H1 (cell line): Measurements from ENCODE around the gene TUBGCP6. TPM values are rescaled to one million over a fixed set of nuclear protein-coding genes. Genes with fewer than 3 reads are reported as not detected.

Experiments used
- CTCF ChIA-PET: fragments of 300-600 bp; sonication (Branson Sonifier 250); formaldehyde crosslinking; loops from one replicate; lab custom pipeline; 2021; ENCODE audit not compliant: partially characterized antibody; lab: Charles Lee
- POLR2A ChIA-PET: fragments of 300-600 bp; sonication (Branson Sonifier 250); formaldehyde crosslinking; loops from one replicate; lab custom pipeline; 2021; ENCODE audit warnings: inconsistent platforms; ENCODE audit not compliant: partially characterized antibody; lab: Charles Lee
- DNase-seq, 2 experiments: peaks; one replicate each; pipeline versions ENCODE4 v3.0.0 to v3.0.0-alpha.2; 2010 to 2022; ENCODE audit warnings: low spot score in 2 of 2, low read depth in 1 of 2, mixed read lengths in 1 of 2
- FAIRE-seq: peaks from 2 replicates; lab custom pipeline; 2011; peaks lifted over from hg19 to GRCh38; lab: Jason Lieb, UNC
- H2AFZ ChIP-seq: 2 replicates; pipeline ENCODE4 v1.8.1; 2012; ENCODE audit warnings: low read length, inconsistent platforms
- H2AK5ac ChIP-seq: 2 replicates; pipeline ENCODE4 v1.6.1; 2013; ENCODE audit warnings: low read depth, low read length
- H2BK120ac ChIP-seq: replicated peaks from 2 replicates; pipeline ENCODE3; 2013; ENCODE audit warnings: low read depth, low read length, inconsistent platforms
- H2BK12ac ChIP-seq: 2 replicates; pipeline ENCODE4 v1.6.1; 2013; ENCODE audit warnings: low read depth, low read length
- H2BK15ac ChIP-seq: 2 replicates; pipeline ENCODE4 v1.6.1; 2013; ENCODE audit warnings: low read length
- H2BK20ac ChIP-seq: 2 replicates; pipeline ENCODE4 v1.6.1; 2013; ENCODE audit warnings: low read length
- H2BK5ac ChIP-seq: 2 replicates; pipeline ENCODE4 v1.6.1; 2013; ENCODE audit warnings: low read depth, low read length
- H3K14ac ChIP-seq: 2 replicates; pipeline ENCODE4 v1.6.1; 2013; ENCODE audit warnings: inconsistent platforms; ENCODE audit not compliant: insufficient read length
- H3K18ac ChIP-seq: 2 replicates; pipeline ENCODE4 v1.6.1; 2013; ENCODE audit warnings: low read length; ENCODE audit errors: extremely low read depth
- H3K23ac ChIP-seq: 2 replicates; pipeline ENCODE4 v1.6.1; 2013; ENCODE audit warnings: inconsistent platforms; ENCODE audit not compliant: insufficient read length
- H3K23me2 ChIP-seq: 2 replicates; pipeline ENCODE4 v1.6.1; 2013; ENCODE audit warnings: low read depth, low read length
- H3K27ac ChIP-seq: 2 replicates; pipeline ENCODE4 v1.6.1; 2011; ENCODE audit warnings: low read depth, low read length, inconsistent platforms
- H3K27me3 ChIP-seq, 4 experiments: replicated peaks in 1 of 4; 1 replicate in 1 of 4; 2 replicates in 3 of 4; pipeline versions ENCODE4 v1.6.1 to v1.8.1; 2011 to 2013; ENCODE audit warnings: low read length in 3 of 4, mild to moderate bottlenecking in 3 of 4, inconsistent platforms in 2 of 4, mixed read lengths in 2 of 4, moderate library complexity in 1 of 4; ENCODE audit not compliant: control insufficient read depth in 3 of 4, insufficient read depth in 3 of 4; ENCODE audit errors: extremely low read depth in 1 of 4
- H3K36me3 ChIP-seq, 4 experiments: 2 replicates each; pipeline versions ENCODE4 v1.6.1 to v1.8.1; 2011 to 2013; ENCODE audit warnings: mild to moderate bottlenecking in 4 of 4, low read length in 3 of 4, moderate library complexity in 2 of 4, control low read depth in 1 of 4, inconsistent platforms in 1 of 4; ENCODE audit not compliant: insufficient read depth in 4 of 4, control insufficient read depth in 2 of 4
- H3K4ac ChIP-seq: replicated peaks from 2 replicates; pipeline ENCODE3; 2013; ENCODE audit warnings: low read length, low read depth, mixed read lengths, inconsistent platforms; ENCODE audit not compliant: insufficient read length
- H3K4me1 ChIP-seq, 4 experiments: replicated peaks in 1 of 4; 1 replicate in 1 of 4; 2 replicates in 3 of 4; pipeline versions ENCODE4 v1.6.1 to v1.8.1; 2011 to 2013; ENCODE audit warnings: low read length in 3 of 4, inconsistent platforms in 2 of 4, mixed read lengths in 1 of 4; ENCODE audit not compliant: insufficient read depth in 4 of 4, control insufficient read depth in 3 of 4
- H3K4me2 ChIP-seq, 2 experiments: 2 replicates each; pipeline versions ENCODE4 v1.6.1 to v1.8.1; 2011 to 2013; ENCODE audit warnings: low read depth in 2 of 2, low read length in 2 of 2, control low read depth in 1 of 2, inconsistent platforms in 1 of 2, mild to moderate bottlenecking in 1 of 2; ENCODE audit not compliant: insufficient read depth in 1 of 2
- H3K4me3 ChIP-seq, 4 experiments: fragments of 200-600, 300-600 bp in 1 of 4; sonication (generic), shearing (Covaris generic), sonication (Bioruptor Twin) in 1 of 4; 2 replicates each; pipeline versions ENCODE4 v1.5.1 to v1.8.1; 2011 to 2016; ENCODE audit warnings: low read length in 4 of 4, low read depth in 3 of 4, control low read depth in 2 of 4, inconsistent platforms in 2 of 4, mild to moderate bottlenecking in 2 of 4, mixed read lengths in 1 of 4, moderate library complexity in 1 of 4; ENCODE audit not compliant: insufficient read depth in 2 of 4; ENCODE audit errors: extremely low read depth in 1 of 4
- H3K56ac ChIP-seq: replicated peaks from 2 replicates; pipeline ENCODE3; 2013; ENCODE audit warnings: low read depth, mild to moderate bottlenecking, mixed read lengths, low read length, inconsistent platforms; ENCODE audit not compliant: insufficient read length
- H3K79me1 ChIP-seq: 2 replicates; pipeline ENCODE4 v1.6.1; 2013; ENCODE audit warnings: low read depth, low read length, control low read depth
- H3K79me2 ChIP-seq, 2 experiments: 2 replicates each; pipeline versions ENCODE4 v1.6.1 to v1.8.1; 2012 to 2013; ENCODE audit warnings: low read length in 2 of 2, mild to moderate bottlenecking in 2 of 2, inconsistent platforms in 1 of 2; ENCODE audit not compliant: insufficient read depth in 2 of 2, control insufficient read depth in 1 of 2
- H3K9ac ChIP-seq, 4 experiments: replicated peaks in 1 of 4; 1 replicate in 1 of 4; 2 replicates in 3 of 4; pipeline versions ENCODE4 v1.6.1 to v1.8.1; 2011 to 2013; ENCODE audit warnings: low read depth in 3 of 4, low read length in 3 of 4, control low read depth in 2 of 4, mild to moderate bottlenecking in 2 of 4, moderate library complexity in 2 of 4, inconsistent platforms in 1 of 4; ENCODE audit errors: extremely low read depth in 1 of 4
- H3K9me3 ChIP-seq, 2 experiments: 2 replicates each; pipeline versions ENCODE4 v1.6.1 to v1.8.1; 2012 to 2013; ENCODE audit warnings: mild to moderate bottlenecking in 2 of 2, moderate library complexity in 2 of 2, control low read depth in 1 of 2, inconsistent platforms in 1 of 2, low read depth in 1 of 2, low read length in 1 of 2, mixed read lengths in 1 of 2; ENCODE audit not compliant: insufficient read depth in 2 of 2
- H4K20me1 ChIP-seq, 2 experiments: replicated peaks in 1 of 2; 2 replicates each; pipeline versions ENCODE3 to v1.8.1; 2011 to 2013; ENCODE audit warnings: inconsistent platforms in 2 of 2, low read length in 2 of 2, mild to moderate bottlenecking in 1 of 2; ENCODE audit not compliant: insufficient read depth in 2 of 2, control insufficient read depth in 1 of 2
- H4K5ac ChIP-seq: 2 replicates; pipeline ENCODE4 v1.6.1; 2013; ENCODE audit warnings: low read length, low read depth, mixed read lengths, inconsistent platforms; ENCODE audit not compliant: insufficient read length
- H4K8ac ChIP-seq: 2 replicates; pipeline ENCODE4 v1.8.0; 2013; ENCODE audit warnings: mild to moderate bottlenecking, moderate library complexity, low read length, inconsistent platforms; ENCODE audit not compliant: insufficient read depth; ENCODE audit errors: extremely low read depth
- H4K91ac ChIP-seq: replicated peaks from 2 replicates; pipeline ENCODE3; 2013; ENCODE audit warnings: low read length, mixed read lengths, inconsistent platforms; ENCODE audit not compliant: insufficient read length
- BACH1 ChIP-seq: IDR thresholded peaks from 2 replicates; pipeline ENCODE4 v1.6.1; 2012; ENCODE audit warnings: low read length, improper control_type of control experiment
- CTCF ChIP-seq, 3 experiments: IDR thresholded peaks; 1 replicate in 2 of 3; 2 replicates in 1 of 3; pipeline versions ENCODE4 v1.5.1 to v1.6.1; 2011; ENCODE audit warnings: low read length in 3 of 3, mild to moderate bottlenecking in 3 of 3, inconsistent platforms in 2 of 3, low read depth in 1 of 3, moderate library complexity in 1 of 3; ENCODE audit not compliant: insufficient read depth in 1 of 3; ENCODE audit errors: control extremely low read depth in 1 of 3
- GABPA ChIP-seq: IDR thresholded peaks from 2 replicates; pipeline ENCODE4 v1.6.1; 2011; ENCODE audit warnings: mild to moderate bottlenecking, low read length, moderate library complexity, borderline replicate concordance; ENCODE audit not compliant: insufficient read depth
- KDM5A ChIP-seq: fragments of 200-600 bp; IDR thresholded peaks from 2 replicates; pipeline ENCODE4 v1.7.1; 2012; ENCODE audit warnings: mild to moderate bottlenecking, low read length, inconsistent platforms, mixed read lengths
- MAFK ChIP-seq: IDR thresholded peaks from 2 replicates; pipeline ENCODE4 v1.6.1; 2012; ENCODE audit warnings: low read depth, mild to moderate bottlenecking, improper control_type of control experiment, low read length
- PHF8 ChIP-seq: fragments of 200-600 bp; sonication (generic); conservative IDR thresholded peaks from 2 replicates; pipeline ENCODE4 v1.7.1; 2012; ENCODE audit warnings: low read depth, mild to moderate bottlenecking, inconsistent platforms, low read length, moderate library complexity
- USF2 ChIP-seq: IDR thresholded peaks from 2 replicates; pipeline ENCODE4 v1.6.1; 2011; ENCODE audit warnings: low read length, improper control_type of control experiment
- WGBS, 2 experiments: shearing (Covaris generic) in 1 of 2; methylation state at CpG; one replicate each; pipeline versions ENCODE4 v1.1.6 to v1.1.7; 2013 to 2015; ENCODE audit warnings: low lambda C conversion rate in 2 of 2, mixed read lengths in 2 of 2, inconsistent platforms in 1 of 2, low coverage in 1 of 2, missing lambda C conversion rate in 1 of 2; ENCODE audit not compliant: insufficient replicate concordance in 2 of 2, insufficient coverage in 1 of 2, insufficient read length in 1 of 2; ENCODE audit errors: extremely low coverage in 1 of 2, missing lambda C conversion rate in 1 of 2; 5-methylcytosine and 5-hydroxymethylcytosine counted together
- polyA plus RNA-seq, 7 experiments: library from polyadenylated mRNA; depleted of rRNA in 3 of 7; stranded (reverse) in 5 of 7; unstranded in 2 of 7; fragments of >200 nt in 5 of 7; fragments of 200-250 nt in 2 of 7; gene quantifications; 1 replicate in 5 of 7; 2 replicates in 1 of 7; 4 replicates in 1 of 7; pipeline versions ENCODE4 v1.2.1 to v1.2.3, GENCODE V29; 2011 to 2013; ENCODE audit warnings: missing spikeins in 2 of 7, mixed read lengths in 2 of 7
- total RNA-seq: library from RNA; stranded (reverse); fragmentation: NEBNext Ultra II Directional; extraction: Animal tissue kit (Norgen Biotek cat#: 25700); gene quantifications from 2 replicates; pipeline ENCODE4 v1.2.1, GENCODE V29; 2021

Gene TUBGCP6
- total and polyA plus RNA-seq, 2 of the 8 experiments (the other 6 are each of a cell fraction or from before 2014, with no cell fraction given): 24.2 to 24.7 TPM

GRCh38 chr22:50236731-50237409 lies 8.0 kb downstream of the TUBGCP6 start:
- 69% methylated on average over 11 of the region's 11 CpGs; no CpG with 5 or more reads in 1 of the 2 experiments for WGBS, 2 experiments
- FAIRE-seq (peak; percentile 50), DNase-seq (peak in 1 of 2 experiments; percentile 51)
- ChIA-PET POLR2A (interaction anchor here (0.8 to 1.2 kb wide), 2 partner anchors 9 to 14 kb away, joined by 3 to 4 read pairs; partner anchors contain the start of gene HDAC10), CTCF (interaction anchor here (0.6 to 8.7 kb wide), 18 partner anchors 12 to 310 kb away, joined by 3 to 77 read pairs (median 3); no protein-coding TSS in a partner anchor)
- Histone ChIP-seq H4K5ac (no peak overlapping the region), H4K8ac (peak overlapping the region; percentile 64), H3K27me3 (no peaks in the 10 kb centered on the region), H2BK12ac (no peak overlapping the region), H3K23ac (no peak overlapping the region), H2BK5ac (no peak overlapping the region), H3K14ac (no peak overlapping the region), H3K9ac (no peak overlapping the region), H3K36me3 (no peaks in the 10 kb centered on the region; a peak in 1 of 8 replicates), H3K4ac (no peak overlapping the region), H2AK5ac (no peak overlapping the region), H3K56ac (no peak overlapping the region), H2BK20ac (no peak overlapping the region), H3K4me1 (peaks cover 0 to 6% (median 1%) of the 10 kb centered on the region in 4 experiments; a peak in 4 of 7 replicates), H4K91ac (no peak overlapping the region), H4K20me1 (peaks cover 2 to 26% of the 10 kb centered on the region in 2 experiments), H2AFZ (no peak overlapping the region), H3K27ac (no peak overlapping the region), H3K4me3 (no peak overlapping the region), H3K79me1 (peaks cover 18% of the 10 kb centered on the region), H3K9me3 (no peaks in the 10 kb centered on the region; a peak in 1 of 4 replicates), H3K4me2 (no peak overlapping the region), H2BK15ac (no peak overlapping the region), H3K79me2 (peaks cover 0 to 29% of the 10 kb centered on the region in 2 experiments; a peak in 2 of 4 replicates), H2BK120ac (no peak overlapping the region), H3K18ac (no peak overlapping the region), H3K23me2 (0 out of 2 replicates have a peak, but pooled peaks cover 2% of the 10 kb centered on the region)
- TF ChIP-seq BACH1 (no peak), CTCF (IDR thresholded peaks at IDR 0.05; ENCODE audit: control extremely low read depth in 1 of 3, insufficient read depth in 1 of 3, low read depth in 1 of 3, low read length in 3 of 3) (peak; percentile 44 to 68 (median 50)), GABPA (no peak), MAFK (no peak), PHF8 (no peak), KDM5A (no peak), USF2 (no peak)
